ENCODE measurements around the gene ZNF652.
"Not testable (repeated sequence)": the region's sequence is repeated elsewhere in the genome, so short reads cannot be mapped to it uniquely, and the experiment has no call there.

The ZNF652 gene

DNA sequence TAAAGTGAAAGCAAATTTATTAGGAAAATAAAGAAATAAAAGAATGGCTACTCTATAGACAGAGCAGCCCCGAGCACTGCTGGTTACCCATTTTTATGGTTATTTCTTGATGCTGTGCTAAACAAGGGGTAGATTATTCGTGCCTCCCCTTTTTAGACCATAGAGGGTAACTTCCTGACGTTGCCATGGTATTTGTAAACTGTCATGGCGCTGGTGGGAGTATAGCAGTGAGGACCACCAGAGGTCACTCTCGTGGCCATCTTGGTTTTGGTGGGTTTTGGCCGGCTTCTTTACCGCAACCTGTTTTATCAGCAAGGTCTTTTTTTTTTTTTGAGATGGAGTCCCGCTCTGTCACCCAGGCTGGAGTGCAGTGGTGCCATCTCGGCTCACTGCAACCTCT lies 100.5 kb downstream of the ZNF652 start:
- not testable (repeated sequence) for DNase-seq (ENCODE audit: low read depth in 2 of 2)

GRCh38 chr17:49260817-49261291 lies 101.2 kb downstream of the ZNF652 start:
- peak in 1 of 2 donors; percentile 18 for DNase-seq (ENCODE audit: low read depth in 2 of 2)

DNA sequence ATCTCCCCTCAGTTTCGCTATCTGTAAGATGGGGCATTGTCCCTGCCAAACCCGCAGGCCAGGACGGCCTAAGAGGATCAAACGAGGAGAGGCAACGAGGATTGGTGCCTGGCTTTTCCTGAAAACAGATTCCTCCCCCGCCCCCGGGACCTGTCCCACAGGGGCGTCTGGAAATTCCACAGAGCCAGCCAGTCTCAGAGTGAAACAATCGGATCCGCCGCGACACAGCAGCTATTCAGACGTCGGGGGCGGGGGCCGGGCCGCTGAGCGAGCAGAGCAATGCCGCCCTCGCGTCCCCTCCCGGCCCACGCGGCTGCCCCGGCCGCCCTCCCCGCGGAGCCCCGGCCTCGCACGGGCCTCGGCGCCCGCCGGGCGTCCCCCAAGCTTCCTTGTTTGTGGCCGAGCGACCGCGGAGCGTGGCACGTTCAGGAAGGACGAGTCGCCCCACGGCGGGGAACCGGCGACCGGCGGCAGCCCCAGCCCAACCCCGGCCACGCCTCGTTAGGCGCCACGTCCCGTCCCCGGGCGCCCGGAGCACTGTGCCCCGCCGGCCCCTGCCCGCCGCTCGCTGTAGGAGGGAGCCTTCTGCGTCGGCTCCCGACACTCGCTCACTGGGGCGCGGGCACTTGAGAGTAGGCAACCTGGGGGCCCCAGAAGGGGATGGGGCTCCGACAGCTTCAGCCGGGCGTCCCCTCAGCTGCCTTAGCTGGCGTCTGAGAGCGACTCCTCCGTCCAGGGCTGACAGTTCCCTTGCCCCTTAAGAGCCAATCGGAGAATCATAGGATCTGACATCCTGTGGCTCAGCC lies 101.8 kb downstream of the ZNF652 start:
- peak; percentile 28 to 40 for DNase-seq (ENCODE audit: low read depth in 2 of 2)

DNA sequence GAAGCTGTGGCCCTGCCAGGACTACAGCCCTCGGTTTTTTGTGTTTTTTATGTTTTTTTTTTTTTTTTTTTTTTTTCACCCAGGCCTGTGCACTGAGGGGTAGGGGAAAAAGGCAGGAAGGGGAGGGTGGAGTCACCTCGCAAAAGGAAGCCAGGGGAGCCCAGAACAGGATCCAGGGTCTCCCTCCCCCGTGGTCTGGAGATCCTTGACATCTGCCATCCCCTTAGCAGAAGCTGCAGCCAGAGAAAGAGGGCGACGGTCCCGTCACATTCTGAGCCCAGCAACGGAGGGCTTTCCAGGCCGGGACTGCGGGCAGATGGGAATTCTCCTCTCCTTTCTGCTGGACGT lies 102.4 kb downstream of the ZNF652 start:
- no peak for DNase-seq (ENCODE audit: low read depth in 2 of 2)

GRCh38 chr17:49258394-49258793 lies 103.7 kb downstream of the ZNF652 start:
- no peak for DNase-seq (ENCODE audit: low read depth in 2 of 2)

- DNase-seq (ENCODE audit: low read depth in 2 of 2): no peak
These were observed 106.9 kb downstream of the ZNF652 start for GRCh38 chr17:49255125-49255524.

DNA sequence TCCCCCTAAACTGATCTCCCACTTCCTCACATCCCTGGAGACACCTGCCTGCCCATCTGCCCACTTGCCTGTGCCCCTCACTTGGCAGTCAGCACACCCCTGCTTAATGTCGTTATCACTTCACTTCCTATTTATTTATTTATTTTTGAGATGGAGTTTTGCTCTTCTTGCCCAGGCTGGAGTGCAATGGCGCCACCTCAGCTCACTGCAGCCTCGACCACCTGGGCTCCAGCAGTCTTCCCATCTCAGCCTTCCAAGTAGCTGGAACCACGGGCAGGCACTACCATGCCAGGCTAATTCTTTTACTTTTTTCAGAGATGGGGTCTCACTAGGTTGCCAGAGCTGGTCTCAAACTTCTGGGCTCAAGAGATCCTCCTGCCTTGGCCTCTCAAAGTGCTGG lies 108.0 kb downstream of the ZNF652 start:
- no peak for DNase-seq (ENCODE audit: low read depth in 2 of 2)

- no peak for DNase-seq (ENCODE audit: low read depth in 2 of 2)
These were observed 109.8 kb downstream of the ZNF652 start for GRCh38 chr17:49252148-49252695.

DNA sequence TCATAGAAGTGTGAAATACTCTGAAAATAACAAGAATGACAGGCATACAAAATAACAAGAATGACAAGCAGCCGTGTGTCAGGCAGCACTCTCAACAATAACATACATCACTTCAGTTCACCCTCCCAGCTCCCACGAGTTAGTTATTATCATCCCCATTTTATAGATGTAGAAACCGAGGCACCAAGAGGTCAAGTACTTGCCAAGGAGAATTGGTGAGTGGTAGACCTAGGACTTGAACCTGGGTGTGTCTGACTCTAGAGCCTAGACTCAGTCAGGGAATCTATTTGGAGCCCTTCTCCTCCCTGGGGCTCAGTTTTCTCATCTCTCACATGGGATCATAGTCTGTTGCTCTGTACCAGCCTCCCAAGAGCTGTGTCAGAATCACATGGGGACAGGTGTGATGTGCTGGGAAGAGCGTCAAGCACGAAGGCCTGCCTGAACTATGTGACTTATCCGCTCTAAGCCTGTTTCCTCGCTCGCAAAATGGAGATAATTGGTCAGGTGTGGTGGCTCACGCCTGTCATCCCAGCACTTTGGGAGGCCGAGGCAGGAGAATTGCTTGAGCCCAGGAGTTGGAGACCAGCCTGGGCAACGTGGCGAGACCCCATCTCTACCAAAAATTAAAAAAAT lies 112.0 kb downstream of the ZNF652 start:
- no peak for DNase-seq (ENCODE audit: low read depth in 2 of 2)

DNA sequence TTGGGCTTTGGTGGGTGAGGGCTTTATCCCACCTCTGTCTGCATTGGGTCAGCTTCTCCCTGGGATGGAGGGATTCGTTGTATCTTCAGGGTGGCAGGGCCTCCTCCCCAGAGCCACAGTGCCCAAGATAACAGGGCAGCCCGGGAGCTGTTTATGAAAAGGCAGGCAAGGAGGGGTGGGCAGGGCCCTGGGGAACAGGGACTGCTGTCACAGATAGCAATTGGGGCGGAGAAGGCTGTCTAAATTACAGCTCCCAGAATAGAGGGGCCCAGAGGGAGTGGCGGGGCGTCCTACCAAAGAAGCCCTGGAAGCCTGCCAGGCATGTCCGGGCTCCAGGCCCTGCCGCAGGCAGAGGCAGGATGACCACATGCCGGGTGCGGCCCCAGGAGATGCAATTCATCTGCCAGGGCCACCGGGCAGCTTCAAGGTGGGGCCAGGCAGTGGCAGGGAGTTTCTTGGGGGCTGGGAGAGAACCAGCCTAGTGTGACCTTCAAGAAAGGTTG lies 112.7 kb downstream of the ZNF652 start:
- DNase-seq (ENCODE audit: low read depth in 2 of 2): no peak

DNA sequence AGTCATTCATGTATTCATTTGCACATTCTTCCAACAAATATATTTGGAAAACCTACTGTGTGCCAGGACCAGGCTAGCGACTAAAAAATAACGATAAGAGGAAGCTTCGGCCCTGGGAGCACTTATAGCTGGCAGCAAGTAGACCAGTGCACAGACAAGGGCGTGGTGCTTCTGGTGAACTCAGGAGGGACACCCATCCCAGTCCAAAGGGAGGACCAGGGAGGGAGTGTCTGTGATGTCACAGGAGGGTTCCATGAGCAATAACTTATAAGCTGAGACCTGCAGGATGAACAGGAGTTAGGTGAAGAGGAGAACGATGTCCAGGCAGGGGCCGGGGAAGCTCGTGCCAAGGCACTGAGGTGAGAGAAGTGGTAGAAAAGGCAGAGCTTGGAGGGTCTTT lies 114.1 kb downstream of the ZNF652 start:
- no peak for DNase-seq (ENCODE audit: low read depth in 2 of 2)

DNA sequence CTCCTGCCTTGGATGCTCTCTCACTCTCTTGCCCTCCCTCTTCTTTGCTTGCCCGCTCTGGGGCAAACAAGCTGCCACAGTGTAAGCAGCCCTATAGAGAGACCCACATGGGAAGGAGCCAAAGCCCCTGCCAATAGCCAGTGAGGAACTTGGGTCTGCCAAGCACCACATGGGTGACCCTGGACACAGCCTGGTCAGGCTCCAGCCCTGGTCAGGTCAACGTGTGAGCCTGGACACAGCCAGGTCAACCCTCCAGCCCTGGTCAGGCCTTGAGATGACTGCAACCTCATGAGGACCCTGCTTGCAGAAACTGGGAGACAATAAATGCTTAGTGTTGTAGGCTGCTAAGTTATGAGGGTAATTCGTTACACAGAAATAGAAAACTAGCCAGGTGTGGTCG lies 117.2 kb downstream of the ZNF652 start:
- no peak for DNase-seq (ENCODE audit: low read depth in 2 of 2)
